Liver (tissue), 9 donors: ENCODE data around the gene INSC. TPM values are rescaled to one million over a fixed set of nuclear protein-coding genes. Genes with fewer than 3 reads are reported as not detected.

ENCODE experiments used
- DNase-seq: peaks from one replicate; pipeline ENCODE4 v3.0.0-alpha.2; 2017; ENCODE audit warnings: low spot score
- H3K27ac ChIP-seq, 2 donors: one replicate each; pipeline ENCODE4 v1.7.0; 2013; ENCODE audit warnings: inconsistent platforms in 2 of 2, low read length in 2 of 2, control low read depth in 1 of 2, low read depth in 1 of 2, mild to moderate bottlenecking in 1 of 2
- H3K27me3 ChIP-seq, 4 donors: one replicate each; pipeline versions ENCODE4 v1.6.1 to v1.7.0; 2013; ENCODE audit warnings: low read length in 3 of 4, inconsistent platforms in 1 of 4, mild to moderate bottlenecking in 1 of 4, moderate library complexity in 1 of 4; ENCODE audit not compliant: control insufficient read depth in 4 of 4, insufficient read depth in 4 of 4
- H3K36me3 ChIP-seq, 4 donors: one replicate each; pipeline versions ENCODE4 v1.6.1 to v1.7.0; 2013; ENCODE audit warnings: low read length in 3 of 4, mild to moderate bottlenecking in 3 of 4, low read depth in 1 of 4, moderate library complexity in 1 of 4; ENCODE audit not compliant: control insufficient read depth in 4 of 4, insufficient read depth in 3 of 4
- H3K4me1 ChIP-seq, 4 donors: one replicate each; pipeline versions ENCODE4 v1.6.1 to v1.7.0; 2013; ENCODE audit warnings: low read length in 3 of 4, mild to moderate bottlenecking in 3 of 4, moderate library complexity in 1 of 4; ENCODE audit not compliant: control insufficient read depth in 4 of 4, insufficient read depth in 4 of 4
- H3K4me3 ChIP-seq, 3 donors: one replicate each; pipeline versions ENCODE4 v1.6.1 to v1.7.0; 2013; ENCODE audit warnings: low read length in 3 of 3, control low read depth in 1 of 3, low read depth in 1 of 3, mild to moderate bottlenecking in 1 of 3
- H3K9ac ChIP-seq, 2 donors: one replicate each; pipeline ENCODE4 v1.7.0; 2013; ENCODE audit warnings: low read length in 2 of 2, mild to moderate bottlenecking in 2 of 2, moderate library complexity in 2 of 2, control low read depth in 1 of 2, low read depth in 1 of 2
- H3K9me3 ChIP-seq, 4 donors: one replicate each; pipeline versions ENCODE4 v1.6.1 to v1.7.0; 2013; ENCODE audit warnings: low read length in 3 of 4; ENCODE audit not compliant: control insufficient read depth in 4 of 4
- ATF3 ChIP-seq: IDR thresholded peaks from 2 replicates; pipeline ENCODE4 v1.6.1; 2016; ENCODE audit warnings: antibody characterized with exemption
- CTCF ChIP-seq: fragments of 150-350 bp; IDR thresholded peaks from 2 replicates; pipeline ENCODE4 v1.5.1; 2017; ENCODE audit warnings: improper control_type of control experiment, low read depth, low read length; ENCODE audit not compliant: missing input control
- EGR1 ChIP-seq, 2 donors: IDR thresholded peaks; 2 replicates each; pipeline ENCODE4 v1.6.1; 2016 to 2018; ENCODE audit warnings: antibody characterized with exemption in 2 of 2, low read depth in 2 of 2
- FOXA1 ChIP-seq: IDR thresholded peaks from 2 replicates; pipeline ENCODE4 v1.6.1; 2016; ENCODE audit warnings: antibody characterized with exemption
- FOXA2 ChIP-seq: IDR thresholded peaks from 2 replicates; pipeline ENCODE4 v1.6.1; 2016; ENCODE audit warnings: antibody characterized with exemption
- GABPA ChIP-seq, 2 donors: IDR thresholded peaks in 1 of 2; conservative IDR thresholded peaks in 1 of 2; 2 replicates each; pipeline ENCODE4 v1.6.1; 2016; ENCODE audit warnings: antibody characterized with exemption in 2 of 2, mild to moderate bottlenecking in 1 of 2, moderate library complexity in 1 of 2
- HNF4A ChIP-seq, 2 donors: conservative IDR thresholded peaks; 2 replicates each; pipeline ENCODE4 v1.6.1; 2016; ENCODE audit warnings: antibody characterized with exemption in 2 of 2, mild to moderate bottlenecking in 2 of 2
- HNF4G ChIP-seq: IDR thresholded peaks from 2 replicates; pipeline ENCODE4 v1.6.1; 2016; ENCODE audit warnings: antibody characterized with exemption
- JUND ChIP-seq, 2 donors: IDR thresholded peaks; 2 replicates each; pipeline ENCODE4 v1.6.1; 2016; ENCODE audit warnings: antibody characterized with exemption in 2 of 2
- MAX ChIP-seq: IDR thresholded peaks from 2 replicates; pipeline ENCODE4 v1.6.1; 2016; ENCODE audit warnings: antibody characterized with exemption
- NR2F2 ChIP-seq: IDR thresholded peaks from 2 replicates; pipeline ENCODE4 v1.6.1; 2016; ENCODE audit warnings: antibody characterized with exemption
- RAD21 ChIP-seq, 2 donors: IDR thresholded peaks; 2 replicates each; pipeline ENCODE4 v1.6.1; 2016; ENCODE audit warnings: antibody characterized with exemption in 2 of 2, mild to moderate bottlenecking in 2 of 2
- REST ChIP-seq: IDR thresholded peaks from 2 replicates; pipeline ENCODE4 v1.6.1; 2016; ENCODE audit warnings: antibody characterized with exemption, mild to moderate bottlenecking
- RXRA ChIP-seq, 2 donors: IDR thresholded peaks; 2 replicates each; pipeline ENCODE4 v1.6.1; 2017 to 2018; ENCODE audit warnings: antibody characterized with exemption in 2 of 2, mild to moderate bottlenecking in 1 of 2
- SP1 ChIP-seq: IDR thresholded peaks from 2 replicates; pipeline ENCODE4 v1.6.1; 2018; ENCODE audit warnings: antibody characterized with exemption, mild to moderate bottlenecking
- TAF1 ChIP-seq: conservative IDR thresholded peaks from 2 replicates; pipeline ENCODE4 v1.6.1; 2016; ENCODE audit warnings: antibody characterized with exemption, mild to moderate bottlenecking
- YY1 ChIP-seq: IDR thresholded peaks from 2 replicates; pipeline ENCODE4 v1.6.1; 2016; ENCODE audit warnings: antibody characterized with exemption, mild to moderate bottlenecking
- ZBTB33 ChIP-seq: IDR thresholded peaks from 2 replicates; pipeline ENCODE4 v1.6.1; 2016; ENCODE audit warnings: antibody characterized with exemption
- WGBS: extraction: QIAGEN DNeasy Blood & Tissue Kit; methylation state at CpG from one replicate; pipeline ENCODE4 v1.1.7; 2013; 5-methylcytosine and 5-hydroxymethylcytosine counted together
- polyA plus RNA-seq, 2 donors: library from polyadenylated mRNA; stranded (reverse) in 1 of 2; unstranded in 1 of 2; fragments of 200-250 nt in 1 of 2; fragments of >200 nt in 1 of 2; fragmentation: Nextera tagmentation in 1 of 2; extraction: Ambion mirVana in 1 of 2; gene quantifications; one replicate each; pipeline versions ENCODE4 v1.2.1 to v1.2.3, GENCODE V29; 2013 to 2015
- total RNA-seq, 2 donors: library from RNA; depleted of rRNA; stranded (reverse); fragments of >200 nt; gene quantifications; one replicate each; pipeline ENCODE4 v1.2.3, GENCODE V29; 2014
- donor health status: healthy.
- donor health status: healthy.
- donor health status: healthy.
- donor health status: healthy.
- donor health status: healthy.

Gene INSC
- total and polyA plus RNA-seq, 4 donors: 0.02 to 0.25 (median 0.12) TPM

- WGBS: 91% methylated on average over 3 of the region's 3 CpGs
- Histone ChIP-seq H3K4me3 (no peak overlapping the region), H3K27ac (no peak overlapping the region), H3K4me1 (no peaks in the 10 kb centered on the region), H3K9me3 (no peaks in the 10 kb centered on the region), H3K9ac (no peak overlapping the region), H3K27me3 (no peaks in the 10 kb centered on the region), H3K36me3 (no peaks in the 10 kb centered on the region)
- no peak for DNase-seq
- no peak for TF ChIP-seq TAF1
- no peak for TF ChIP-seq FOXA2
- TF ChIP-seq ZBTB33: no peak
- TF ChIP-seq MAX: no peak
- no peak for TF ChIP-seq RAD21 (IDR thresholded peaks at IDR 0.05)
- TF ChIP-seq ATF3: no peak
- no peak for TF ChIP-seq JUND (IDR thresholded peaks at IDR 0.05)
Observed at GRCh38 chr11:15248749-15249148, 134.0 kb downstream of the INSC start.

- WGBS: 66% methylated on average over 3 of the region's 3 CpGs
- peak in 1 of 2 donors; percentile 47 for TF ChIP-seq HNF4A (conservative IDR thresholded peaks at IDR 0.05)
- peak; percentile 37 for TF ChIP-seq CTCF
- peak; percentile 72 for TF ChIP-seq ATF3
- TF ChIP-seq MAX: no peak
- no peak for TF ChIP-seq REST
- TF ChIP-seq RAD21 (IDR thresholded peaks at IDR 0.05): peak; percentile 53 to 61
- no peak for TF ChIP-seq HNF4G
- no peak for TF ChIP-seq ZBTB33
- no peak for TF ChIP-seq GABPA (IDR thresholded peaks at IDR 0.05 in 1 of 2, conservative IDR thresholded peaks at IDR 0.05 in 1 of 2)
- no peak for TF ChIP-seq YY1
- peak; percentile 16 for TF ChIP-seq SP1
- no peak for TF ChIP-seq FOXA1
- TF ChIP-seq JUND (IDR thresholded peaks at IDR 0.05): peak; percentile 20 to 64
- no peak for TF ChIP-seq EGR1 (IDR thresholded peaks at IDR 0.05; ENCODE audit: low read depth in 2 of 2)
- TF ChIP-seq TAF1: no peak
- no peak for TF ChIP-seq RXRA (IDR thresholded peaks at IDR 0.05)
- TF ChIP-seq NR2F2: no peak
- no peak for DNase-seq
- Histone ChIP-seq H3K9me3 (no peaks in the 10 kb centered on the region), H3K36me3 (no peaks in the 10 kb centered on the region), H3K9ac (no peak overlapping the region), H3K27me3 (no peaks in the 10 kb centered on the region), H3K4me3 (no peak overlapping the region), H3K27ac (no peak overlapping the region), H3K4me1 (no peaks in the 10 kb centered on the region)
Observed at GRCh38 chr11:15258433-15259165, 143.9 kb downstream of the INSC start.
